Endometrium (tissue), 2 donors: ENCODE results near the gene NAV1.
"Not testable (repeated sequence)": the region's sequence is repeated elsewhere in the genome, so short reads cannot be mapped to it uniquely, and the experiment has no call there.

ENCODE experiments used
- FAIRE-seq: peaks from 2 replicates; lab custom pipeline; 2012; peaks lifted over from hg19 to GRCh38; lab: Jason Lieb, UNC
- donor health status: control.
- donor health status: control.

Gene NAV1

GRCh38 chr1:201566933-201567801, 28.2 kb downstream of the NAV1 start:
- no peak for FAIRE-seq

- FAIRE-seq = no peak
Measured at GRCh38 chr1:201568265-201568664, 29.3 kb downstream of the NAV1 start.

GRCh38 chr1:201568859-201569294, 29.9 kb downstream of the NAV1 start:
- FAIRE-seq = no peak

GRCh38 chr1:201570181-201570885, 31.4 kb downstream of the NAV1 start:
- no peak for FAIRE-seq

- FAIRE-seq = no peak
Measured at GRCh38 chr1:201570886-201571624, 32.1 kb downstream of the NAV1 start.

GRCh38 chr1:201573030-201573429, 34.1 kb downstream of the NAV1 start:
- FAIRE-seq = no peak

- no peak for FAIRE-seq
Measured at GRCh38 chr1:201573923-201574322, 35.0 kb downstream of the NAV1 start.

- no peak for FAIRE-seq
Measured at GRCh38 chr1:201575912-201576311, 37.0 kb downstream of the NAV1 start.

- no peak for FAIRE-seq
Measured at GRCh38 chr1:201576914-201577313, 38.0 kb downstream of the NAV1 start.

- no peak for FAIRE-seq
Measured at GRCh38 chr1:201578008-201578888, 39.3 kb downstream of the NAV1 start.

- not testable (repeated sequence) for FAIRE-seq
Measured at GRCh38 chr1:201581371-201581770, 42.4 kb downstream of the NAV1 start.

GRCh38 chr1:201582705-201583442, 43.9 kb downstream of the NAV1 start:
- no peak for FAIRE-seq

- no peak for FAIRE-seq
Measured at GRCh38 chr1:201583663-201584062, 44.7 kb downstream of the NAV1 start.

GRCh38 chr1:201584471-201585092, 45.7 kb downstream of the NAV1 start:
- no peak for FAIRE-seq

- FAIRE-seq = no peak
Measured at GRCh38 chr1:201585093-201585483, 46.2 kb downstream of the NAV1 start.

GRCh38 chr1:201585901-201586300, 47.0 kb downstream of the NAV1 start:
- FAIRE-seq = no peak

- no peak for FAIRE-seq
Measured at GRCh38 chr1:201586806-201587205, 47.9 kb downstream of the NAV1 start.

- no peak for FAIRE-seq
Measured at GRCh38 chr1:201587729-201588128, 48.8 kb downstream of the NAV1 start.
